PC-3 (cell line): ENCODE results near the gene CFAP53.

Source experiments
- CTCF ChIP-seq: fragments of 300-600 bp; sonication (generic); conservative IDR thresholded peaks from 2 replicates; pipeline ENCODE4 v1.5.1; 2017; ENCODE audit warnings: antibody characterized with exemption, low read depth, mild to moderate bottlenecking, low read length
- EZH2 ChIP-seq: fragments of 300-600 bp; sonication (generic); IDR thresholded peaks from one replicate; pipeline ENCODE4 v1.6.1; 2017; ENCODE audit warnings: antibody characterized with exemption, mild to moderate bottlenecking, low read length; ENCODE audit not compliant: unreplicated experiment
- EZH2phosphoT487 ChIP-seq: fragments of 300-600 bp; sonication (generic); IDR thresholded peaks from 2 replicates; pipeline ENCODE4 v1.6.1; 2018; ENCODE audit warnings: mild to moderate bottlenecking, antibody characterized with exemption, low read length, borderline replicate concordance

GRCh38 chr18:50284255-50284885 is 18.1 kb upstream of the CFAP53 start:
- TF ChIP-seq CTCF (no peak), EZH2phosphoT487 (no peak), EZH2 (no peak)
